22Rv1 (cell line): ENCODE results near the gene RFPL3.

Source experiments
- ZFX ChIP-seq: fragments of 450-650 bp; IDR thresholded peaks from 2 replicates; pipeline ENCODE4 v1.6.1; 2017; ENCODE audit warnings: antibody characterized with exemption, borderline replicate concordance
- TF ChIP-seq, protein P1 (sequence below): fragments of 450-650 bp; IDR thresholded peaks from 2 replicates; pipeline ENCODE4 v1.5.1; 2017; ENCODE audit warnings: mild to moderate bottlenecking

DNA sequence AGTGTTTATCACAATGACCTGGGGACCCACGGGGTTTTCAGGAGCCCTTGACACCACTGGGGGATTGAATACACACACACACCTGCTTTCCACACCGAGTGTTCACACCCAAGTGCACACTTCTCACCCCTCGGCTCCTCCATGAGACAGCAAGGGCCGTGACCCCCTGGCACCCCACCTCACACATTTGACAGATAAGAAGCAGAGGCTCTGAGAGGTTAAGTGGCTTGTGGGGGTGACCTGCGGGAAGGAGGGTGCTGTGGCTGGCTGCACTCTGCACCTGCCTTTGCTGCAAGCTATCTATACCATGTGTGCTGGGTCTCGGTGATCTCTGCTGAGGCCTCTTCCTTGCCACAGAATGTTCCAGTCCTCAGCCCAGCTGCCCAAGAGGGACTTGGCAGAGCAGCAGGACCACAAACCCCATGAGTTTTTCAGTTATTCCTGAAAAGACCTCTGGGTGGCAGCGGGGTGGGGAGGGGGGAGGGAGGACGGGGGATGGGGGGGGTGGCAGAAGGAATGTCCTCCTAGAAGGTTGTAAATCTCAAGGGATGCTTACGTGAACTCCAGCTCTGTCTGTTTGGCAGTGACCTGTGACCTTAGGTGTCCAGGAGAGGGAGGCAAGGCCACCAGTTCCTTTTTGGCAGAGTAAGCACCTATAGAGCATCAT lies 47.9 kb upstream of the RFPL3 start:
- TF ChIP-seq, protein P1, sequence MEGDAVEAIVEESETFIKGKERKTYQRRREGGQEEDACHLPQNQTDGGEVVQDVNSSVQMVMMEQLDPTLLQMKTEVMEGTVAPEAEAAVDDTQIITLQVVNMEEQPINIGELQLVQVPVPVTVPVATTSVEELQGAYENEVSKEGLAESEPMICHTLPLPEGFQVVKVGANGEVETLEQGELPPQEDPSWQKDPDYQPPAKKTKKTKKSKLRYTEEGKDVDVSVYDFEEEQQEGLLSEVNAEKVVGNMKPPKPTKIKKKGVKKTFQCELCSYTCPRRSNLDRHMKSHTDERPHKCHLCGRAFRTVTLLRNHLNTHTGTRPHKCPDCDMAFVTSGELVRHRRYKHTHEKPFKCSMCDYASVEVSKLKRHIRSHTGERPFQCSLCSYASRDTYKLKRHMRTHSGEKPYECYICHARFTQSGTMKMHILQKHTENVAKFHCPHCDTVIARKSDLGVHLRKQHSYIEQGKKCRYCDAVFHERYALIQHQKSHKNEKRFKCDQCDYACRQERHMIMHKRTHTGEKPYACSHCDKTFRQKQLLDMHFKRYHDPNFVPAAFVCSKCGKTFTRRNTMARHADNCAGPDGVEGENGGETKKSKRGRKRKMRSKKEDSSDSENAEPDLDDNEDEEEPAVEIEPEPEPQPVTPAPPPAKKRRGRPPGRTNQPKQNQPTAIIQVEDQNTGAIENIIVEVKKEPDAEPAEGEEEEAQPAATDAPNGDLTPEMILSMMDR, result no peak
- no peak for TF ChIP-seq ZFX
